Islet of Langerhans (tissue), 1 donor: ENCODE measurements around the gene DDX55.

Experiments used
- FAIRE-seq: peaks from one replicate; lab custom pipeline; 2011; peaks lifted over from hg19 to GRCh38; lab: Jason Lieb, UNC

The DDX55 gene

DNA sequence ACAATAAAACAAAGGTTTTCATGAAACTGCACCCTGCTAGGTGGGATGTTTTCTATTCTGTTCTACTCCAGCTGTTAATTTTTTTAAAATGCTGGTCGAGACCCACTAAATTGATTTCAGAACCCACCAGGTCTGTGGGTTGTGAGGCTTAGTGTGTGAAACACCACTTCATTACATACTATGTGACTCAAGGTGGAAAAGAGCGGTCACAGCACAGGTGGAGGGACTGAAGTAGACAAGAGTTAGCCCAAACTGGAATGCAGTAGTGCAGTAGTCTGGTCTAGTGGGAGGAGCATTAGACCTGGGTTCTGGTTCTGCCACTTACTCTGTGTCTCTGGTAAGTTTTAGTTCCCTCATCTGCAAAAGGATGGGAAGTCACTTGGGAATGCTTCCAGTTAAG lies 12.2 kb downstream of the DDX55 start:
- FAIRE-seq: no peak

DNA sequence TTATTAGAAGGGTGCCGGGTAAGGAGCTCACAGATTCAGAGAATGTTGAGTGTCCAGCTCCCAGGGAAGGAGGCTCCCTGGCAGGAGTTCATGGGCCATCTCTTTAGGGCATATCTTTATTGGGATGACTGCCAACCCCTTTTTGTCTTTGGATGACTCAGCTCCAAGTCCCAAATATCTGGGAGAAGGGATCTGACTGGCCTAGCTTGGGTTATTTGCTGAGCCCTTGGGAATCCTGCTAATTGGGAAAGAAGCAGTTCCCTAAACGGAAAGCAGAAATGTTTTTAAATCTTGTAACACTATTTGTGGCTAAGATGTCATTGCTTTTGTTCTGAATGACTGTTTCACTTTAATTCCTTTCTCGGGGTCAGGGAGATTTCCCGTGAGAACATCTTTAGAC lies 12.6 kb downstream of the DDX55 start:
- no peak for FAIRE-seq

GRCh38 chr12:123617144-123617543 lies 15.2 kb downstream of the DDX55 start:
- FAIRE-seq: no peak

GRCh38 chr12:123617580-123617979 lies 15.7 kb downstream of the DDX55 start:
- no peak for FAIRE-seq

DNA sequence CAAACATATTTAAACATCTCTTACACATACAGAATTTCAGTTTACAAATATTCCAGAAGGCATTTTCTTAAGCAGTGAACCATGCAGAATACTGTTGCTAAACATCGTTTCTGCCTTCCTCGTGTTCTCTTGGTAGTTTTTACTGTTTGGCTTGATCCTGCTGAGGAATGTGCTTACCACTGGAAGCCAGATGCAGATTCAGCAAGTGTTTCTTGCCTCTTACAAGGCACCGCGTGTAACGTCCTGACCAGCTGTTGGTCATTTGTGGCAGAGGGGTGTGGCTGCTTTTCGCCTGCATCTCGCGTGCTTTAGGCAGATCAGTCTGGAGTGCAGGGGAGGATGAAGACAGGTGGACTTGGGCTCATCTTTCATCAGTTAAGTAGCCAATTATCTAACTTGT lies 19.2 kb downstream of the DDX55 start:
- no peak for FAIRE-seq

DNA sequence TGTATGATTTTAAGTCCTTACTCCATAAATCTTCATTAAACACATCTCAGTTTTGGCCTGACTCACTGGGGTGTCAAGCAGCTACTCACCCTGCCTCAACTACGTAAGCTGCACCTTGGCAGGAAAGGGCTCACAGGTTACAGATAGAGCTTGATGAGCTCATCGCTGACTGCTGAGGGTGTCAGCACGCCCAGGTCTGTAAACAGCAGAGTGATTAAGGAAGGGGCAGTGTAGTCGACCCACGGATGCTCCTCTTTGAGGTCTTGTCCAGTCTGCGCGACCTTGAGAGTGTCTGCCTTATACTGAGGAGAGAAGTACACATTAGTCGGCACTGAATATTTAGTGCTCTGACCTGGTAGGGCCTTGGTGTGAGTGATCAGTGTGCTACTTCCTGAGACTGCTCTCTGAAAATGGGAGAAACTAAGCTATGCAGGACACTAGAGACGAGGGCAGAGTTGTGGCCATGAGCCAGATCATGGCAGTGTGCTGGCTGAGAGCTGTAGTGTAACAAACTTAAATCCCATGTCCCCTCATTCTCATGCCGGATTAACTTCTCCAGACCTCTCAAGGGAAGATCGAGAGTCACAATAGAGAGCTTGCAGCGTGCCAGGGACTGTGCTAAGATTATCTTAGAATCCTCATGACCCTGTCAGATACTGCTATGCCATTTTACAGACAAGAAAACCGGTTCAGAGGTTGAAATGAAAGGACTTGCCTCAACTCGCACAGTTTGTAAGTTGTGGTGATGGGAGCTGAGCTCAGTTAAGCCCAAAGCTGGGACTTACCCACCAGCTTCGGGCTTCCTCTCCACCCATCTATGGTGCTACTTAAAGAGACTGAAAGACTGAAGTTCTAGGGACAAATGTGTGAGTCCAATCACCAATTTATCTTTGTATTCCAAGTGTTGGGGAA lies 20.0 kb downstream of the DDX55 start:
- no peak for FAIRE-seq

GRCh38 chr12:123633379-123634141 lies 31.7 kb downstream of the DDX55 start, which contains the start of the genes EIF2B1 and GTF2H3:
EIF2B1 (minus strand) TSS chr12:123633686; CDS start chr12:123633557, 129 bp downstream.
GTF2H3 (plus strand) TSS chr12:123633829; CDS start chr12:123633860, 31 bp downstream.
- no peak for FAIRE-seq

- FAIRE-seq: no peak
These were observed 32.3 kb downstream of the DDX55 start for GRCh38 chr12:123634142-123634561.

DNA sequence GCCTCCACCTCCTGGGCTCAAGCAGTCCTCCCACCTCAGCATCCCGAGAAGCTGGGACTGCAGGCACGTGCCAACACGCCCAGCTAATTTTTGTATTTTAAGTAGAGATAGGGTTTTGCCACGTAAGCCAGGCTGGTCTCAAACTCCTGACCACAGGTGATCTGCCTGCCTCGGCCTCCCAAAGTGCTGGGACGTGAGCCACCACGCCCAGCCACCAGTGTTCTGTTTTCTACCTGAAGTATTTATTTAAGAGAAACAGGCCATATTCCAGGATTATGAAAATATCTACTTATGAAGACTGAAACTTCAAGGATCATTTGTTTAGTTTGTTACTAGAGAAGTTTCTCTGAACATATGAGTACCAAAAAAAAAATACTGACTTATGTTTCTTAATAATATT lies 42.0 kb downstream of the DDX55 start:
- no peak for FAIRE-seq

DNA sequence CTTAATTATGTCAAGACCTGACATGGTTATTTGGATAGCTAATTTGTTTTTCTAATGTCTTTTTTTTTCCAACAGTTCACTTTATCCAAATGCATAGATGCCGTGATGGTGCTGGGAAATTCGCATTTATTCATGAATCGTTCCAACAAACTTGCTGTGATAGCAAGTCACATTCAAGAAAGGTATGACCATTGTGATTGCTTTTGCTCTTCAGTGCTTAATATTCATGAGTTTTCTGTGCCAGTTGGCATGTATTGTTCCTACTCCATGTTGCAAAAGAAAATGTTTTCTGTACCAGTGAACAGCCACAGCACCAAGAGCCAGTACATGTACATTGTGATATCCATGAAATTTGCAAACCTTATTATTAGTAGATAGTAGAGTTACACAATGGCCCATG lies 43.5 kb downstream of the DDX55 start:
- FAIRE-seq: no peak

- FAIRE-seq: no peak
These were observed 44.0 kb downstream of the DDX55 start for GRCh38 chr12:123645878-123646277.

GRCh38 chr12:123648401-123648800 lies 46.5 kb downstream of the DDX55 start:
- FAIRE-seq: no peak

DNA sequence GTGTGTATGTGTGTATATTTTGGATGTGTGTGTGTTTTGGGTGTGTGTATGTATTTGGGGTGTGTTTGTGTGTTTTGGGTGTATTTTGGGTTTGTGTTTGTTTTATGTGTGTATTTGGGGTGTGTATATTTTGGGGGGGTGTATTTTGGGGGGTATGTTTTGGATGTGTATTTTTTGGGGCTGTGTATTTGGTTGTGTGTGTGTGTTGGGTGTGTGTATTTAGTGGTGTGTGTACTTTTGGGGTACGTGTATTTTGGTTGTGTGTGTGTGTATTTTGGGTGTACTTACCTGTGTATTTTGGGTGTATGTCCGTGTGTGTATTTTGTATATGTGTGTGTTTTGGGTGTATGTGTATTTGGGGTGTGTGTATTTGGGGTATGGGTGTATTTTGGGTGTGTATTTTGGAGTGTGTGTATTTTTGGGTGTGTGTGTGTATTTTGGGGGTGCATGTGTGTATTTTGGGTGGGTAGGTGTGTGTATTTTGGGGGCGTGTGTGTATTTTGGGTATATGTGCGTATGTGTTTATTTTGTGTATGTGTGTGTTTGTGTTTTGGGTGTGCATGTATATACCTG lies 52.3 kb downstream of the DDX55 start:
- no peak for FAIRE-seq

GRCh38 chr12:123655420-123655819 lies 53.5 kb downstream of the DDX55 start:
- FAIRE-seq: no peak

DNA sequence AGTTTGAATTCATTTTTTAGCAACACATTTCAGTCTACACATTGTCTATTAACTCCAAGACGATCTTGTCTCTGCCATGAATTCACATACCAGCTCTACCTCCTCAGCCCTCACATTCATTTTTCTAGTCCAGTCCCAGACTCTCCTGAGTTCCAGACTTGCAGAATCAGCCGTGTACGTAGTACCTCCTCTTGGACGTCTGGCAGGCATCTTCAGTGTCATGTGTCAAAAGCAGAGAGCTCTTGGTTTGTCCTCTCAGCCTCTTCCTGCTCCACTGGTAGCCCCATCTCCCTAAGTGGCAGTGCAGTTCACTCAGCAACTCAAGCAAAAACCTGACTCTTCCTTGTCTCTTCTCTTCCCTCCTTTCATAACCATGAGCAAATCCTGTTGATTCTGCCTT lies 54.5 kb downstream of the DDX55 start:
- no peak for FAIRE-seq

GRCh38 chr12:123657211-123657610 lies 55.3 kb downstream of the DDX55 start:
- no peak for FAIRE-seq

DNA sequence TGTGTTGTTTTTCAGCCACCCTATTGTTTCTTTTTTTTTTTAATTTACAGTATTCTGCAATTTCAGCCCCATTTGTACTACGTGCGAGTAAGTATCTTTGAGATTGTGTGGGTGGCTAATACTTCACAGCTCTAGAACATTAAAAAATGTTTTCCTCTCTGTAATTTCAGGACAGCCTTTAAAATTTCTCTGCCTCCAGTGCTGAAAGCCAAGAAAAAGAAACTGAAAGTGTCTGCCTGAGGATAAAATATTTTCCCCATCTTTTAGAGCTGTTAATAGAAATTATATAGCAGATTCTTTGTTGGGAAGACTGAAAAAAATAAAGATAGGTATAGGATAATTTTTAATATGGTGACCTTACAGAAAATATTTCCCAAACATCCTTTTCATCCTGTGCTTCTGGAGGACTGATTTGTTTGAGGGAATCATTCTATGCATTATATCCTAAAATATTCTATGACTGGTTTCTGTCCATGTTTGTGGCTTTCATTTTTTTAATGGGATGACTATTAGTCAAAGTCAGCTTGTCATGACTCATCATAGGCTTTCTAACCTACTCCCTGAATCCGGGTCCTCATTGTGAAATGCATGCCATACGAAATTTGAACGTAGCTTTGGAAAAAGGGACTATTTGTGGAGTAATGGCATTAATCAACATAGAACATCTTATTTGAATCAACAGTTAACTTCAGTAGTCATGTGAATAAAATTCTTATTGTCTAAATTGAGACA lies 58.3 kb downstream of the DDX55 start:
- FAIRE-seq: no peak

- FAIRE-seq: no peak
These were observed 65.9 kb downstream of the DDX55 start for GRCh38 chr12:123667771-123668170.
